HepG2 (cell line): ENCODE data around the gene VAC14. TPM values are rescaled to one million over a fixed set of nuclear protein-coding genes. Genes with fewer than 3 reads are reported as not detected.

ENCODE experiments used
- ADNP ChIP-seq: sonication (generic); formaldehyde crosslinking; IDR thresholded peaks from 2 replicates; pipeline ENCODE4 v1.4.0; 2020; ENCODE audit warnings: missing genetic modification reagents
- DMAP1 ChIP-seq: IDR thresholded peaks from 2 replicates; pipeline ENCODE4 v1.6.1; 2016
- FOXA1 ChIP-seq, 2 experiments: fragments of 450-650 bp in 1 of 2; sonication (generic) in 1 of 2; formaldehyde crosslinking in 1 of 2; IDR thresholded peaks; 2 replicates each; pipeline versions ENCODE4 v1.4.0 to v1.6.1; 2016 to 2020; ENCODE audit warnings: missing genetic modification reagents in 1 of 2
- GABPB1 ChIP-seq: IDR thresholded peaks from 2 replicates; pipeline ENCODE4 v1.6.1; 2016; ENCODE audit warnings: mild to moderate bottlenecking, missing genetic modification reagents, moderate library complexity, missing compliant biosample characterization
- HNRNPK ChIP-seq: fragments of 200-400 bp; formaldehyde crosslinking; IDR thresholded peaks from 2 replicates; pipeline ENCODE4 v1.6.1; 2018; ENCODE audit warnings: low read length, low read depth, moderate library complexity, mild to moderate bottlenecking; ENCODE audit not compliant: poor library complexity, severe bottlenecking
- KLF13 ChIP-seq: sonication (generic); formaldehyde crosslinking; IDR thresholded peaks from 2 replicates; pipeline ENCODE4 v1.4.0; 2020; ENCODE audit warnings: mild to moderate bottlenecking, missing genetic modification reagents
- MXD3 ChIP-seq: IDR thresholded peaks from 2 replicates; pipeline ENCODE4 v1.6.1; 2016; ENCODE audit warnings: mild to moderate bottlenecking, missing biosample characterization, missing genetic modification reagents
- NR1H2 ChIP-seq: sonication (generic); formaldehyde crosslinking; IDR thresholded peaks from 2 replicates; pipeline ENCODE4 v1.8.1; 2022; ENCODE audit warnings: low read depth, missing genetic modification reagents, borderline replicate concordance
- NR2F6 ChIP-seq, 2 experiments: IDR thresholded peaks; 2 replicates each; pipeline ENCODE4 v1.6.1; 2016; ENCODE audit warnings: antibody characterized with exemption in 1 of 2, mild to moderate bottlenecking in 1 of 2
- SSRP1 ChIP-seq: IDR thresholded peaks from 2 replicates; pipeline ENCODE4 v1.6.1; 2016; ENCODE audit warnings: control low read depth
- XRCC5 ChIP-seq: fragments of 200-400 bp; formaldehyde crosslinking; optimal IDR thresholded peaks from 2 replicates; pipeline ENCODE3; 2017; ENCODE audit warnings: mild to moderate bottlenecking, low read length
- ZNF143 ChIP-seq: sonication (generic); formaldehyde crosslinking; IDR thresholded peaks from 2 replicates; pipeline ENCODE4 v1.4.0; 2020; ENCODE audit warnings: missing genetic modification reagents
- ZNF260 ChIP-seq: sonication (generic); formaldehyde crosslinking; IDR thresholded peaks from 2 replicates; pipeline ENCODE4 v1.4.0; 2020; ENCODE audit warnings: missing genetic modification reagents, low read depth, mild to moderate bottlenecking, borderline replicate concordance
- ZNF652 ChIP-seq: IDR thresholded peaks from 2 replicates; pipeline ENCODE4 v1.6.1; 2016; ENCODE audit warnings: low read depth, borderline replicate concordance
- ZNF687 ChIP-seq: sonication (generic); formaldehyde crosslinking; IDR thresholded peaks from 2 replicates; pipeline ENCODE4 v1.5.1; 2020; ENCODE audit warnings: mild to moderate bottlenecking, missing genetic modification reagents, moderate library complexity
- ZNF788 ChIP-seq: sonication (generic); formaldehyde crosslinking; IDR thresholded peaks from 2 replicates; pipeline ENCODE4 v1.5.0; 2020; ENCODE audit warnings: mild to moderate bottlenecking, missing genetic modification reagents, borderline replicate concordance
- polyA plus RNA-seq, 8 experiments: library from polyadenylated mRNA; depleted of rRNA in 3 of 8; stranded (reverse) in 7 of 8; unstranded in 1 of 8; fragments of >200 nt; fragmentation: Illumina TruSeq in 4 of 8; extraction: Trizol in 4 of 8; gene quantifications; 2 replicates each; pipeline versions ENCODE4 v1.2.1 to v1.2.3, GENCODE V29; 2011 to 2016; ENCODE audit warnings: low read depth in 4 of 8, missing spikeins in 1 of 8, mixed read lengths in 1 of 8; ENCODE audit not compliant: insufficient read depth in 1 of 8
- total RNA-seq, 5 experiments: library from RNA; depleted of rRNA; stranded (reverse); fragments of >200 nt; fragmentation: Illumina TruSeq; extraction: Trizol; gene quantifications; 2 replicates each; pipeline ENCODE4 v1.2.3, GENCODE V29; 2016; ENCODE audit warnings: low read depth in 1 of 5

VAC14 gene
- total and polyA plus RNA-seq, 2 of the 13 experiments (the other 11 are each of a cell fraction or from before 2014, with no cell fraction given), result 23.5 to 24.6 TPM

GRCh38 chr16:70692130-70692872, 108.7 kb downstream of the VAC14 start (continued):
- TF ChIP-seq ZNF652 (CRISPR knock-in tag) (no peak), SSRP1 (CRISPR knock-in tag) (no peak), ADNP (CRISPR knock-in tag) (no peak), ZNF687 (peak; percentile 93), ZNF788 (CRISPR knock-in tag) (0 out of 2 replicates have a peak, but pooled peaks have one; percentile 13), DMAP1 (no peak), NR2F6 (IDR thresholded peaks at IDR 0.05) (peak; percentile 63; the same call in 1 of the 2 replicates), NR2F6 (CRISPR knock-in tag; IDR thresholded peaks at IDR 0.05) (no peak), FOXA1 (IDR thresholded peaks at IDR 0.05) (no peak), FOXA1 (CRISPR knock-in tag; IDR thresholded peaks at IDR 0.05) (peak; percentile 28; the same call in 1 of the 2 replicates), GABPB1 (0 out of 2 replicates have a peak, but pooled peaks have one; percentile 11), ZNF143 (CRISPR knock-in tag) (peak; percentile 74), NR1H2 (CRISPR knock-in tag) (no peak), ZNF260 (CRISPR knock-in tag) (no peak), MXD3 (CRISPR knock-in tag) (no peak), HNRNPK (no peak), KLF13 (CRISPR knock-in tag) (no peak), XRCC5 (peak; percentile 22)
